K562 (cell line): ENCODE results near the gene SLC4A2. TPM values are rescaled to one million over a fixed set of nuclear protein-coding genes. Genes with fewer than 3 reads are reported as not detected.
A peak's percentile ranks its signal among the peaks of the same experiment; 100 is the strongest.

Experiments used
- BACH1 ChIP-seq: fragments of 200-800 bp; sonication (Bioruptor generic); IDR thresholded peaks from 2 replicates; pipeline ENCODE4 v1.6.1; 2016; ENCODE audit warnings: missing genetic modification characterization, missing compliant biosample characterization
- BRF1 ChIP-seq: IDR thresholded peaks from 3 replicates; pipeline ENCODE4 v1.6.1; 2011; ENCODE audit warnings: borderline replicate concordance, mild to moderate bottlenecking; ENCODE audit not compliant: insufficient read length; ENCODE audit errors: extremely low read depth
- E2F3 ChIP-seq: fragments of 250-450 bp; sonication (Bioruptor Pico); IDR thresholded peaks from 2 replicates; pipeline ENCODE4 v1.4.0; 2020; ENCODE audit warnings: mild to moderate bottlenecking
- FOXK1 ChIP-seq: sonication (generic); formaldehyde crosslinking; IDR thresholded peaks from 2 replicates; pipeline ENCODE4 v1.8.0; 2022; ENCODE audit warnings: missing genetic modification reagents, mild to moderate bottlenecking, borderline replicate concordance
- FOXP1 ChIP-seq: sonication (generic); formaldehyde crosslinking; IDR thresholded peaks from 2 replicates; pipeline ENCODE4 v1.8.0; 2022; ENCODE audit warnings: mild to moderate bottlenecking, missing genetic modification reagents
- HBP1 ChIP-seq: fragments of 450-650 bp; formaldehyde crosslinking; IDR thresholded peaks from 2 replicates; pipeline ENCODE4 v1.4.0; 2022; ENCODE audit warnings: missing genetic modification characterization
- HMGN3 ChIP-seq: IDR thresholded peaks from 2 replicates; pipeline ENCODE4 v1.6.1; 2011; ENCODE audit warnings: borderline replicate concordance, low read depth, mild to moderate bottlenecking, mixed read lengths, low read length; ENCODE audit not compliant: insufficient read length; ENCODE audit errors: extremely low read depth
- KDM2B ChIP-seq: fragments of 250-450 bp; sonication (Bioruptor Pico); IDR thresholded peaks from 2 replicates; pipeline ENCODE4 v1.8.0; 2021; ENCODE audit warnings: mild to moderate bottlenecking, moderate library complexity
- MECOM ChIP-seq: fragments of 250-450 bp; sonication (Bioruptor Pico); IDR thresholded peaks from 2 replicates; pipeline ENCODE4 v1.8.0; 2022; ENCODE audit warnings: inconsistent platforms
- MTA2 ChIP-seq: fragments of 450-650 bp; IDR thresholded peaks from 2 replicates; pipeline ENCODE4 v1.6.1; 2016; ENCODE audit warnings: low read depth
- NBN ChIP-seq: fragments of 450-650 bp; IDR thresholded peaks from 2 replicates; pipeline ENCODE4 v1.6.1; 2016; ENCODE audit warnings: low read depth, mild to moderate bottlenecking
- PHF20 ChIP-seq: fragments of 450-650 bp; IDR thresholded peaks from 2 replicates; pipeline ENCODE4 v1.6.1; 2018; ENCODE audit not compliant: partially characterized antibody
- RHOXF2B ChIP-seq: fragments of 250-450 bp; sonication (Bioruptor Pico); conservative IDR thresholded peaks from 2 replicates; pipeline ENCODE4 v1.5.1; 2021
- SRSF9 ChIP-seq: fragments of 200-400 bp; formaldehyde crosslinking; IDR thresholded peaks from 2 replicates; pipeline ENCODE4 v1.6.1; 2017; ENCODE audit warnings: low read depth, low read length, borderline replicate concordance
- USF2 ChIP-seq: sonication (generic); formaldehyde crosslinking; IDR thresholded peaks from 2 replicates; pipeline ENCODE4 v1.5.0; 2020; ENCODE audit warnings: missing genetic modification reagents
- YY1 ChIP-seq, 3 experiments: IDR thresholded peaks; 2 replicates each; pipeline ENCODE4 v1.6.1; 2011; ENCODE audit warnings: low read length in 2 of 3, mild to moderate bottlenecking in 2 of 3, moderate library complexity in 2 of 3, borderline replicate concordance in 1 of 3, control low read depth in 1 of 3, low read depth in 1 of 3; ENCODE audit not compliant: insufficient read depth in 3 of 3, insufficient replicate concordance in 2 of 3, control insufficient read depth in 1 of 3, insufficient read length in 1 of 3; ENCODE audit errors: extremely low read depth in 1 of 3
- ZEB2 ChIP-seq: fragments of 450-650 bp; IDR thresholded peaks from 2 replicates; pipeline ENCODE4 v1.6.1; 2016
- ZNF583 ChIP-seq: fragments of 250-450 bp; sonication (Bioruptor Pico); IDR thresholded peaks from 2 replicates; pipeline ENCODE4 v1.4.0; 2020
- ZNF780A ChIP-seq: fragments of 250-450 bp; sonication (Bioruptor Pico); IDR thresholded peaks from 2 replicates; pipeline ENCODE4 v1.5.0; 2021; ENCODE audit warnings: mild to moderate bottlenecking
- polyA plus RNA-seq, 8 experiments: library from polyadenylated mRNA; depleted of rRNA in 4 of 8; stranded (reverse) in 5 of 8; unstranded in 3 of 8; fragments of >200 nt; fragmentation: Nextera tagmentation in 2 of 8; fragmentation: Illumina TruSeq in 1 of 8; extraction: Ambion mirVana in 2 of 8; extraction: Trizol in 1 of 8; gene quantifications; 2 replicates each; pipeline versions ENCODE4 v1.2.1 to v1.2.3, GENCODE V29; 2011 to 2014; ENCODE audit warnings: inconsistent platforms in 1 of 8, missing spikeins in 1 of 8
- total RNA-seq, 7 experiments: library from RNA; depleted of rRNA in 6 of 7; stranded (reverse); fragments of >200 nt in 6 of 7; fragmentation: Illumina TruSeq in 2 of 7; extraction: Trizol in 2 of 7; gene quantifications; 2 replicates each; pipeline versions ENCODE4 v1.2.1 to v1.2.3, GENCODE V29; 2011 to 2021; ENCODE audit warnings: low replicate concordance in 1 of 7
- TF ChIP-seq, protein P1 (sequence below): fragments of 450-650 bp; IDR thresholded peaks from 2 replicates; pipeline ENCODE4 v1.7.1; 2018; ENCODE audit warnings: mild to moderate bottlenecking, low read depth; ENCODE audit not compliant: partially characterized antibody

Gene SLC4A2
- total and polyA plus RNA-seq, 9 of the 15 experiments (the other 6 are each of a cell fraction or from before 2014, with no cell fraction given), result 11.4 to 375 (median 130) TPM

DNA sequence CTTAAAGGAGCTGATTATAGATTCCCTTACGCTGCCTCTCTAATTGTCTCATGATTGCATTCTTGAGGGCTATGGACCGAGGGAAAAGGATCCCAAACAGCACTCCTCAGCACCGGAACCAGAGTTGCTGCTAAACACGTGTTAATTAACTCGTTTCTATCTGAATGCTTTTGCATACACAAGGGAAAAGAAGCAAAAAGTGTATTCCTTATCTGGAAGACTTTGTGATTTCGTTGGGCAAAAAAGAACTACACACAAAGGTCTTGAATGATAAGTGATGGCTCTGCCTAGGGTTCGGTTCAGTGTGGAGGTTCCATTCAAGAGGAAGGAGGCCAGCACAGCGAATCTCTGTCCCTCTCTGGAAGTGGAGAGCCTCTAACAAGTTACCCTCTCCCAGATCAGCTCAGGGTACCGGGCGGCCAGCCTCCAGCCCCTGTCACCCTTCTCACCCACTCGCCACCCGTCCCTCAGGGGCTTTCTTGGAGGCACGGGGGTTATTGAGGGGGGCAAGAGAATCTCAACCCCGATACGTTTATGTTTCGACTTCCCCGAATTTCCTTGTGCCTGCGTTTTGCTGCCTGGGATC, 515 bp upstream of the SLC4A2 start (continued):
- TF ChIP-seq MECOM (CRISPR knock-in tag) (peak; percentile 17; the same call in 1 of the 2 replicates), SRSF9 (no peak), PHF20 (no peak), ZNF780A (CRISPR knock-in tag) (peak; percentile 46; the same call in 1 of the 2 replicates), FOXP1 (CRISPR knock-in tag) (peak; percentile 24; the same call in 1 of the 2 replicates), USF2 (CRISPR knock-in tag) (no peak), KDM2B (peak; percentile 51; the same call in 1 of the 2 replicates), RHOXF2B (no peak), E2F3 (CRISPR knock-in tag) (0 out of 2 replicates have a peak, but pooled peaks have one; percentile 13), MTA2 (no peak), HMGN3 (no peak), ZNF583 (CRISPR knock-in tag) (no peak), ZEB2 (no peak), YY1 (IDR thresholded peaks at IDR 0.05; ENCODE audit: borderline replicate concordance in 1 of 3, control insufficient read depth in 1 of 3, extremely low read depth in 1 of 3, insufficient read depth in 3 of 3, insufficient read length in 1 of 3, insufficient replicate concordance in 2 of 3, low read depth in 1 of 3, low read length in 2 of 3) (no peak), NBN (no peak; the same call in 1 of the 2 replicates), BACH1 (tag) (no peak), HBP1 (CRISPR knock-in tag) (peak; percentile 76; the same call in 1 of the 2 replicates), FOXK1 (CRISPR knock-in tag) (no peak), BRF1 (no peak)
- TF ChIP-seq, protein P1, sequence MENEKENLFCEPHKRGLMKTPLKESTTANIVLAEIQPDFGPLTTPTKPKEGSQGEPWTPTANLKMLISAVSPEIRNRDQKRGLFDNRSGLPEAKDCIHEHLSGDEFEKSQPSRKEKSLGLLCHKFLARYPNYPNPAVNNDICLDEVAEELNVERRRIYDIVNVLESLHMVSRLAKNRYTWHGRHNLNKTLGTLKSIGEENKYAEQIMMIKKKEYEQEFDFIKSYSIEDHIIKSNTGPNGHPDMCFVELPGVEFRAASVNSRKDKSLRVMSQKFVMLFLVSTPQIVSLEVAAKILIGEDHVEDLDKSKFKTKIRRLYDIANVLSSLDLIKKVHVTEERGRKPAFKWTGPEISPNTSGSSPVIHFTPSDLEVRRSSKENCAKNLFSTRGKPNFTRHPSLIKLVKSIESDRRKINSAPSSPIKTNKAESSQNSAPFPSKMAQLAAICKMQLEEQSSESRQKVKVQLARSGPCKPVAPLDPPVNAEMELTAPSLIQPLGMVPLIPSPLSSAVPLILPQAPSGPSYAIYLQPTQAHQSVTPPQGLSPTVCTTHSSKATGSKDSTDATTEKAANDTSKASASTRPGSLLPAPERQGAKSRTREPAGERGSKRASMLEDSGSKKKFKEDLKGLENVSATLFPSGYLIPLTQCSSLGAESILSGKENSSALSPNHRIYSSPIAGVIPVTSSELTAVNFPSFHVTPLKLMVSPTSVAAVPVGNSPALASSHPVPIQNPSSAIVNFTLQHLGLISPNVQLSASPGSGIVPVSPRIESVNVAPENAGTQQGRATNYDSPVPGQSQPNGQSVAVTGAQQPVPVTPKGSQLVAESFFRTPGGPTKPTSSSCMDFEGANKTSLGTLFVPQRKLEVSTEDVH, result no peak
